Measurements from ENCODE around the gene MTMR11.

MTMR11 gene

DNA sequence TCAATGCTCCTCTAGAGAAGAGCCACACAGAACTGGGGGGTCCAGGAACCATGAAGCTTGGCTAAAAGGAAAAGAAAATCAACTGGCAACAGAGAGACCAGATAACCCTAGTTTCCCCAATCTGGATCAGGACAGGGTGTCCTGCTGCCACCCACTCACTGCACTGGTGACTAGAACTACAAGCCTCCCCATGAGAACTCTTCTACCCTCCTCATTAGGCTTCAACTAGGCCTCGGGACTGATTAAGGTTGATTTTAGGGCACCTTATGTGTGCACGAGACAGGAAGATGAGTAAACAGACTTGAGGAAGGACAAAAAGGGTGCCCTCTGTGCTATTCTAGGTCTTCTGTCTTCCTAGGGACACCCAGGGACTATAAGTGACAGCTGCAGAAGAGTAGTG, 6.8 kb downstream of the MTMR11 start:
- Histone ChIP-seq H3K27me3 (replicated peaks in 2 of 5; ENCODE audit: control insufficient read depth in 4 of 5, insufficient read depth in 5 of 5, low read length in 4 of 5) (no peaks in the 10 kb centered on the region), H3K4me1 (ENCODE audit: control extremely low read depth in 1 of 4, control insufficient read depth in 4 of 4, insufficient read depth in 4 of 4, low read length in 3 of 4) (peaks cover 7 to 33% (median 18%) of the 10 kb centered on the region in 4 experiments), H3K4me3 (ENCODE audit: control insufficient read depth in 1 of 7, extremely low read depth in 1 of 7, insufficient read depth in 4 of 7, low read depth in 2 of 7, low read length in 6 of 7) (no peak overlapping the region), H3K27ac (ENCODE audit: insufficient read depth in 1 of 2, low read depth in 1 of 2, low read length in 2 of 2, poor library complexity in 1 of 2, severe bottlenecking in 2 of 2) (no peak overlapping the region), H3K36me3 (ENCODE audit: control insufficient read depth in 4 of 4, insufficient read depth in 4 of 4, low read length in 3 of 4) (peaks cover 3 to 19% (median 18%) of the 10 kb centered on the region in 4 experiments), H3K9me3 (ENCODE audit: control extremely low read depth in 1 of 5, control insufficient read depth in 4 of 5, insufficient read depth in 2 of 5, low read depth in 1 of 5, low read length in 4 of 5) (no peaks in the 10 kb centered on the region)
- POLR2A ChIA-PET, result interaction anchor here (2.4 kb wide), 1 partner anchor 43 kb away, joined by 17 read pairs; a partner anchor contains a TSS
- no peak for DNase-seq
- 100% methylated on average over 2 of the region's 2 CpGs for WGBS (ENCODE audit: insufficient coverage)
- CTCF ChIA-PET, result interaction anchor here (1.0 to 2.4 kb wide), 3 partner anchors 10 to 41 kb away, joined by 3 to 12 read pairs (median 5); a partner anchor contains a TSS

DNA sequence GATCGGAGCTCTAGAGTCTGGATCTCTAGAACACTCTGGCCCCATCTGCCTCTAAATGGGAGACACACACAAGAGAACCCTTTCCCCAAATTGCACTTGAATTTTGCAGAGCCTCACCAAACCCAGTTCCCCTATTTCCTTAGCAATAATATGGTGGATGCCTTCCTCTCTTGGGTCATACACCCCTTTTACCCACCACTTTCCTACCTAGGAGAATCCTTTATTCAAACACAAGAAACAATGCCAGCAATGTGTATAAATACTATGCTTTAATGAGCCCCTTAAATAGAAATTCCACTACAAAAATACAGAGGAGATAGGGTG, 8.3 kb downstream of the MTMR11 start:
- POLR2A ChIA-PET, result interaction anchor here (0.8 to 2.4 kb wide), 5 partner anchors 9 to 41 kb away, joined by 3 to 17 read pairs (median 3); partner anchors contain the start of gene BOLA1
- Histone ChIP-seq H3K4me1 (ENCODE audit: control extremely low read depth in 1 of 4, control insufficient read depth in 4 of 4, insufficient read depth in 4 of 4, low read length in 3 of 4) (peaks cover 7 to 33% (median 18%) of the 10 kb centered on the region in 4 experiments), H3K27ac (ENCODE audit: insufficient read depth in 1 of 2, low read depth in 1 of 2, low read length in 2 of 2, poor library complexity in 1 of 2, severe bottlenecking in 2 of 2) (peak overlapping the region; percentile 88 to 92), H3K9me3 (ENCODE audit: control extremely low read depth in 1 of 5, control insufficient read depth in 4 of 5, insufficient read depth in 2 of 5, low read depth in 1 of 5, low read length in 4 of 5) (no peaks in the 10 kb centered on the region), H3K4me3 (ENCODE audit: control insufficient read depth in 1 of 7, extremely low read depth in 1 of 7, insufficient read depth in 4 of 7, low read depth in 2 of 7, low read length in 6 of 7) (peak overlapping the region; percentile 85 to 99 (median 90)), H3K36me3 (ENCODE audit: control insufficient read depth in 4 of 4, insufficient read depth in 4 of 4, low read length in 3 of 4) (peaks cover 10 to 33% (median 30%) of the 10 kb centered on the region in 4 experiments), H3K27me3 (replicated peaks in 2 of 5; ENCODE audit: control insufficient read depth in 4 of 5, insufficient read depth in 5 of 5, low read length in 4 of 5) (no peaks in the 10 kb centered on the region)
- 0% methylated on average over 1 of the region's 1 CpG for WGBS (ENCODE audit: insufficient coverage)
- no peak for DNase-seq
- CTCF ChIA-PET, result interaction anchor here (1.2 to 2.4 kb wide), 2 partner anchors 11 to 34 kb away, joined by 3 to 12 read pairs; no protein-coding TSS in a partner anchor

DNA sequence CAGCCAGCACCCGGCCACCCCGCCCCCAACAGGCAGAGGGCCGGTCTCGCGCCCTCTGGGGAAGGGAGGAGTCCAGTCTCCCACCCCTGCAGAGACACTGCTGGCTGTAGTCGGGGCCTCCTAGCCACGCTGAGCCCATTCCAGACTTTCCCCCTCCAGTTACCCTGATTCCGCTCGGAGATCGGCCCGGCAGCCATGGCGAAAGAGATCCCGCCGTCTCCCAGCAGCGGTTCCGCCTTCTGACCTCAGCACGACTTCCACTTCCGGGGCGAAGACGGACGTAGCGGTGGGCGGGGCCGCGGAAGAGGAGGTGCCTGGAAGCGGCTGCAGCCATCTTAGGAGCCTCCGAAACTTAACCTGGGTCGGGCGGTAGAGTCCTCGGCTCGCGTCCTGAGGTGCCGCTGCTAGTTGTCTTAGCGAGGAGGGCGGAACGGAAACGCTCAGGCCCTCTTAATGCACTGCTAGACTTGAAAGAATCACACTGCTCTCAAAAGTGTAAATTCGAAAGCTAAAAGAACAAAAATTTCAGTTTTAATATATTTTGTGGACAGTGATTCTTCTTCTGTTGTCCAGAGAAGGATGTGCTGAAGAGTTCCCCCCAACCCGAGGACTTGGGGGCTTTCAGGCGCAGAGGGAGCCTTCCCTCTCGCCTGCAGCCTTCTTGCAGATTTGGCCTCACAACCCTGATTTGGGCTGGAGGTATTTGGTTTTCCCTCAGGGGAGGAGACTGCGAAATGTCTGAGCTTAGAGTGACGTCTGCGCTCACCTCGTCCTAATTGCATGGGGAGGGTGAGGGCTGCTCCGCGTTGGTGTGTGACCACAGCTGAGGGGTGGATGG, 8.9 kb downstream of the MTMR11 start, which contains the start of gene SF3B4:
Gene SF3B4, minus strand, starts transcription at position 241 of the 838 bp plus-strand sequence. Its CDS starts 44 bp downstream, at position 197.
- Histone ChIP-seq H3K4me3 (ENCODE audit: control insufficient read depth in 1 of 7, extremely low read depth in 1 of 7, insufficient read depth in 4 of 7, low read depth in 2 of 7, low read length in 6 of 7) (peak within 1 kb of the TSS; percentile 85 to 99 (median 90)), H3K27ac (ENCODE audit: insufficient read depth in 1 of 2, low read depth in 1 of 2, low read length in 2 of 2, poor library complexity in 1 of 2, severe bottlenecking in 2 of 2) (peak within 1 kb of the TSS; percentile 88 to 92), H3K27me3 (replicated peaks in 2 of 5; ENCODE audit: control insufficient read depth in 4 of 5, insufficient read depth in 5 of 5, low read length in 4 of 5) (no peaks in the 10 kb centered on the region), H3K36me3 (ENCODE audit: control insufficient read depth in 4 of 4, insufficient read depth in 4 of 4, low read length in 3 of 4) (peaks cover 10 to 39% (median 33%) of the 10 kb centered on the region in 4 experiments), H3K4me1 (ENCODE audit: control extremely low read depth in 1 of 4, control insufficient read depth in 4 of 4, insufficient read depth in 4 of 4, low read length in 3 of 4) (peaks cover 7 to 33% (median 18%) of the 10 kb centered on the region in 4 experiments), H3K9me3 (ENCODE audit: control extremely low read depth in 1 of 5, control insufficient read depth in 4 of 5, insufficient read depth in 2 of 5, low read depth in 1 of 5, low read length in 4 of 5) (no peaks in the 10 kb centered on the region)
- ChIA-PET POLR2A (interaction anchor here (0.8 to 2.4 kb wide), 6 partner anchors 10 to 138 kb away, joined by 3 to 17 read pairs (median 3); partner anchors contain the start of gene BOLA1), CTCF (interaction anchor here (1.2 to 2.4 kb wide), 2 partner anchors 12 to 35 kb away, joined by 3 to 12 read pairs; no protein-coding TSS in a partner anchor)
- 0% methylated on average over 42 of the region's 47 CpGs for WGBS (ENCODE audit: insufficient coverage)
- DNase-seq, result peak; percentile 95 to 97 (median 96)

DNA sequence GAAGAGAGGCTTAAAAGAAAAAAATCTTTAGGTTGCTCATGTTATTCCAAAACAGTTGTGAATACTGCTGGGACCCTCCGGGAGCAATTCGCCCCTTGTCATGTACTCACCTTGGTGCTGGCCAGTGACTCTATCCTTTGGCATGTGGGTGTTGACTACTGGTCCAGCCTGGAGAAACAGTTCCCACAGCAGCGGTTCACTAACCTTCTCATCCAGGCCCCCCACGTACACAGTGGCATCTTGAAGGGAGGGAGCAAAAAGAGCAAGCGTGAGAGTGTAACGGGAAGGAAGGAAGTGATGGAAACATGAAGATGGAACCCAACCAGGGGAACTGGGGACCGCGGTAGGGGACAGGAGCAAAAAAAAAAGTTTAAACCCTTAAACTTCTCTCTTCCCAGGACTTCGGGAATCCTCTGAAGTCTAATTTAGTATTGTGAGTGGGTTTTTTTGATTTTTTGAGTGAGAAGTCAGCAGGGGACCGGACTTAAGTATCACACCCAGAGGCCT, 9.6 kb downstream of the MTMR11 start:
- Histone ChIP-seq H3K36me3 (ENCODE audit: control insufficient read depth in 4 of 4, insufficient read depth in 4 of 4, low read length in 3 of 4) (peaks cover 12 to 44% (median 39%) of the 10 kb centered on the region in 4 experiments), H3K27me3 (replicated peaks in 2 of 5; ENCODE audit: control insufficient read depth in 4 of 5, insufficient read depth in 5 of 5, low read length in 4 of 5) (no peaks in the 10 kb centered on the region), H3K4me3 (ENCODE audit: control insufficient read depth in 1 of 7, extremely low read depth in 1 of 7, insufficient read depth in 4 of 7, low read depth in 2 of 7, low read length in 6 of 7) (peak overlapping the region; percentile 85 to 99 (median 90)), H3K4me1 (ENCODE audit: control extremely low read depth in 1 of 4, control insufficient read depth in 4 of 4, insufficient read depth in 4 of 4, low read length in 3 of 4) (peaks cover 7 to 33% (median 18%) of the 10 kb centered on the region in 4 experiments), H3K9me3 (ENCODE audit: control extremely low read depth in 1 of 5, control insufficient read depth in 4 of 5, insufficient read depth in 2 of 5, low read depth in 1 of 5, low read length in 4 of 5) (no peaks in the 10 kb centered on the region), H3K27ac (ENCODE audit: insufficient read depth in 1 of 2, low read depth in 1 of 2, low read length in 2 of 2, poor library complexity in 1 of 2, severe bottlenecking in 2 of 2) (peak overlapping the region; percentile 88 to 92)
- ChIA-PET POLR2A (interaction anchor here (0.8 kb wide), 1 partner anchor 139 kb away, joined by 3 read pairs; no protein-coding TSS in a partner anchor), CTCF (no interaction called here)
- WGBS (ENCODE audit: insufficient coverage), result 12% methylated on average over 5 of the region's 10 CpGs
- DNase-seq, result no peak

DNA sequence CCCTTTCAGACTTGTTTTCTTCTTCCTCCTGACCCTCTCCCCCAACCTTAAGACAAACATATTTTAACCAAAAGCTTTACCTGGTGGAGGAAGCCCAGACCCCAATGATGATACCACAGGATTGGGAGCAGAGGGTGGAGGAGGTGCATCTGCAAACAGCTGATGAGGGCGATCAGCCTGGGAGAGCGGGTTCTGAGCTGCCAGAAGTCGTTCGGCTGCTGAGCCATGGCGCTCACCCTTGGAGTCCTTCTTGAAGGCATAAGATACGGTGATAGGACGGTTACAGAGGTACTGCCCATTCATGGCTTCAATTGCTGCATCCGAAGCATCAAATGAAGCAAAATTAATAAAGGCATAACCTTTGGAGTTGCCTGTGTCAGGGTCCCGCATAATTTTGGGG, 10.4 kb downstream of the MTMR11 start:
- WGBS (ENCODE audit: insufficient coverage), result 93% methylated on average over 9 of the region's 9 CpGs
- no peaks in the 10 kb centered on the region for H3K9me3 ChIP-seq (ENCODE audit: control extremely low read depth in 1 of 5, control insufficient read depth in 4 of 5, insufficient read depth in 2 of 5, low read depth in 1 of 5, low read length in 4 of 5)
- H3K27ac ChIP-seq (ENCODE audit: insufficient read depth in 1 of 2, low read depth in 1 of 2, low read length in 2 of 2, poor library complexity in 1 of 2, severe bottlenecking in 2 of 2), result no peak overlapping the region
- H3K27me3 ChIP-seq (replicated peaks in 2 of 5; ENCODE audit: control insufficient read depth in 4 of 5, insufficient read depth in 5 of 5, low read length in 4 of 5), result no peaks in the 10 kb centered on the region
- ChIA-PET POLR2A (interaction anchor here (0.9 kb wide), 1 partner anchor 10 kb away, joined by 3 read pairs; no protein-coding TSS in a partner anchor), CTCF (no interaction called here)
- no peak for DNase-seq
- H3K36me3 ChIP-seq (ENCODE audit: control insufficient read depth in 4 of 4, insufficient read depth in 4 of 4, low read length in 3 of 4), result peaks cover 12 to 51% (median 39%) of the 10 kb centered on the region in 4 experiments
- peaks cover 7 to 33% (median 18%) of the 10 kb centered on the region in 4 experiments for H3K4me1 ChIP-seq (ENCODE audit: control extremely low read depth in 1 of 4, control insufficient read depth in 4 of 4, insufficient read depth in 4 of 4, low read length in 3 of 4)
- H3K4me3 ChIP-seq (ENCODE audit: control insufficient read depth in 1 of 7, extremely low read depth in 1 of 7, insufficient read depth in 4 of 7, low read depth in 2 of 7, low read length in 6 of 7), result peak overlapping the region in 4 of 7 experiments; percentile 85 to 99 (median 87)

DNA sequence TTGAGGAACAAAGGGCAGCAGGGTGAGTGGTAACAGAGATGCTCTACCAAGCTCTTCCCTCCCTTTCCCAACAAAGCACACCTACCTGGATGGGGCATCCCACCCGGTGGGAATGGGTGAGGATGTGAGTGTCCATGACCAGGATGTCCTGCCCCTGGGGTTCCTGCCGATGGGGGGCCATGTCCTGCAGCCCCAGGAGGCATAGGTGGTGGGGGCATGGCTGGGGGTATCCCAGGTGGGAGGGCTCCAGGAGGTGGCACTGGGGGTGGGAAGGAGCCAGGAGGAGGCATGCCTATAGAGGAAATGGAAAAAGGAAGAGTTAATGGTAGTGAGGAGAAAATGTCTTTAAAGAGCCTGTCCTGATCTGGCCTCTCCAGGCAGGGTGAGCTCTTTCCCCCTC, 10.9 kb downstream of the MTMR11 start:
- no peak overlapping the region for H3K4me3 ChIP-seq (ENCODE audit: control insufficient read depth in 1 of 7, extremely low read depth in 1 of 7, insufficient read depth in 4 of 7, low read depth in 2 of 7, low read length in 6 of 7)

More for the DNA sequence above, 10.9 kb downstream of the MTMR11 start:
- POLR2A ChIA-PET, result interaction anchor here (0.9 kb wide), 1 partner anchor 10 kb away, joined by 3 read pairs; no protein-coding TSS in a partner anchor
- Histone ChIP-seq H3K9me3 (ENCODE audit: control extremely low read depth in 1 of 5, control insufficient read depth in 4 of 5, insufficient read depth in 2 of 5, low read depth in 1 of 5, low read length in 4 of 5) (no peaks in the 10 kb centered on the region), H3K4me1 (ENCODE audit: control extremely low read depth in 1 of 4, control insufficient read depth in 4 of 4, insufficient read depth in 4 of 4, low read length in 3 of 4) (peaks cover 7 to 33% (median 18%) of the 10 kb centered on the region in 4 experiments), H3K27ac (ENCODE audit: insufficient read depth in 1 of 2, low read depth in 1 of 2, low read length in 2 of 2, poor library complexity in 1 of 2, severe bottlenecking in 2 of 2) (no peak overlapping the region), H3K36me3 (ENCODE audit: control insufficient read depth in 4 of 4, insufficient read depth in 4 of 4, low read length in 3 of 4) (peaks cover 12 to 51% (median 39%) of the 10 kb centered on the region in 4 experiments), H3K27me3 (replicated peaks in 2 of 5; ENCODE audit: control insufficient read depth in 4 of 5, insufficient read depth in 5 of 5, low read length in 4 of 5) (no peaks in the 10 kb centered on the region)
- no CpG with 5 or more reads among the region's 2 CpGs for WGBS (ENCODE audit: insufficient coverage)
- no peak for DNase-seq
- CTCF ChIA-PET, result no interaction called here
